Measurements from ENCODE around the gene NRXN2.
A peak's percentile ranks its signal among the peaks of the same experiment; 100 is the strongest.

NRXN2 gene

GRCh38 chr11:64759131-64759721 is 36.2 kb upstream of the NRXN2 start:
- DNase-seq (ENCODE audit: low read depth) = no peak

- DNase-seq (ENCODE audit: low read depth) = no peak
These were observed 35.5 kb upstream of the NRXN2 start for GRCh38 chr11:64758330-64759079.

GRCh38 chr11:64757549-64758329 is 34.7 kb upstream of the NRXN2 start:
- no peak for DNase-seq (ENCODE audit: low read depth)

- DNase-seq (ENCODE audit: low read depth) = no peak
These were observed 32.8 kb upstream of the NRXN2 start for GRCh38 chr11:64755681-64756361.

- no peak for DNase-seq (ENCODE audit: low read depth)
These were observed 32.1 kb upstream of the NRXN2 start for GRCh38 chr11:64754919-64755662.

GRCh38 chr11:64754124-64754918 is 31.3 kb upstream of the NRXN2 start:
- DNase-seq (ENCODE audit: low read depth) = no peak

- no peak for DNase-seq (ENCODE audit: low read depth)
These were observed 30.6 kb upstream of the NRXN2 start for GRCh38 chr11:64753380-64754123.

- DNase-seq (ENCODE audit: low read depth) = no peak
These were observed 30.0 kb upstream of the NRXN2 start for GRCh38 chr11:64753019-64753379.

GRCh38 chr11:64752175-64752970 is 29.4 kb upstream of the NRXN2 start:
- DNase-seq (ENCODE audit: low read depth) = no peak

- DNase-seq (ENCODE audit: low read depth) = no peak
These were observed 28.6 kb upstream of the NRXN2 start for GRCh38 chr11:64751580-64751979.

- DNase-seq (ENCODE audit: low read depth) = no peak
These were observed 28.1 kb upstream of the NRXN2 start for GRCh38 chr11:64751136-64751535.

GRCh38 chr11:64750361-64751054 is 27.5 kb upstream of the NRXN2 start:
- no peak for DNase-seq (ENCODE audit: low read depth)

GRCh38 chr11:64747961-64748665 is 25.1 kb upstream of the NRXN2 start:
- DNase-seq (ENCODE audit: low read depth) = peak; percentile 92

GRCh38 chr11:64746486-64746885 is 23.5 kb upstream of the NRXN2 start:
- no peak for DNase-seq (ENCODE audit: low read depth)

- peak; percentile 66 for DNase-seq (ENCODE audit: low read depth)
These were observed 22.7 kb upstream of the NRXN2 start for GRCh38 chr11:64745521-64746328.

GRCh38 chr11:64745189-64745520 is 22.2 kb upstream of the NRXN2 start:
- no peak for DNase-seq (ENCODE audit: low read depth)

GRCh38 chr11:64744544-64745188 is 21.7 kb upstream of the NRXN2 start:
- no peak for DNase-seq (ENCODE audit: low read depth)

Measured in EH (cell line).